Nephron (organoid): ENCODE results near the gene TMEM62.

Experiments used
- H3K27ac Mint-ChIP-seq, 3 experiments: 2 replicates each; pipeline ENCODE4 v1.8.0; 2020; ENCODE audit warnings: mixed read lengths in 3 of 3, mild to moderate bottlenecking in 2 of 3, moderate library complexity in 1 of 3
- H3K27me3 Mint-ChIP-seq: 2 replicates; pipeline ENCODE4 v1.8.0; 2021; ENCODE audit warnings: low read depth, mild to moderate bottlenecking, moderate library complexity, mixed read lengths
- H3K36me3 Mint-ChIP-seq: 2 replicates; pipeline ENCODE4 v1.8.0; 2020; ENCODE audit warnings: low read depth, mixed read lengths
- H3K4me1 Mint-ChIP-seq: 2 replicates; pipeline ENCODE4 v1.8.0; 2020; ENCODE audit warnings: mixed read lengths
- H3K4me3 Mint-ChIP-seq, 3 experiments: 2 replicates each; pipeline ENCODE4 v1.8.0; 2020; ENCODE audit warnings: mild to moderate bottlenecking in 3 of 3, mixed read lengths in 3 of 3, moderate library complexity in 2 of 3
- H3K9me3 Mint-ChIP-seq: 2 replicates; pipeline ENCODE4 v1.8.0; 2020; ENCODE audit warnings: mixed read lengths
- CTCF ChIP-seq, 3 experiments: fragments of 200-600 bp; sonication (generic); IDR thresholded peaks; one replicate each; pipeline ENCODE4 v1.5.0; 2021; ENCODE audit warnings: antibody characterized with exemption in 3 of 3; ENCODE audit not compliant: unreplicated experiment in 3 of 3

TMEM62 gene

GRCh38 chr15:43132830-43133429 lies 456 bp upstream of the TMEM62 start:
- Mint-ChIP-seq H3K36me3 (peaks cover 4% of the 10 kb centered on the region), H3K4me1 (peaks cover 20% of the 10 kb centered on the region), H3K27me3 (peaks cover 30% of the 10 kb centered on the region), H3K9me3 (peaks cover 14% of the 10 kb centered on the region), H3K4me3 (peak overlapping the region; percentile 86 to 97 (median 90)), H3K27ac (peak overlapping the region; percentile 62 to 91 (median 86))
- no peak for TF ChIP-seq CTCF (IDR thresholded peaks at IDR 0.05; ENCODE audit: unreplicated experiment in 3 of 3)

- Mint-ChIP-seq H3K27ac (peak overlapping the region; percentile 49 to 85 (median 50)), H3K36me3 (peaks cover 14% of the 10 kb centered on the region), H3K4me3 (peak overlapping the region; percentile 87 to 94 (median 94)), H3K9me3 (peaks cover 9% of the 10 kb centered on the region), H3K27me3 (peaks cover 27% of the 10 kb centered on the region), H3K4me1 (peaks cover 20% of the 10 kb centered on the region)
- no peak for TF ChIP-seq CTCF (IDR thresholded peaks at IDR 0.05; ENCODE audit: unreplicated experiment in 3 of 3)
Observed at GRCh38 chr15:43134157-43134635, 810 bp downstream of the TMEM62 start.

- H3K27me3 Mint-ChIP-seq: peaks cover 22% of the 10 kb centered on the region
- H3K4me1 Mint-ChIP-seq: peaks cover 20% of the 10 kb centered on the region
- no peaks in the 10 kb centered on the region for H3K9me3 Mint-ChIP-seq
- no peak overlapping the region for H3K27ac Mint-ChIP-seq
- no peak for TF ChIP-seq CTCF (IDR thresholded peaks at IDR 0.05; ENCODE audit: unreplicated experiment in 3 of 3)
- no peak overlapping the region for H3K4me3 Mint-ChIP-seq
- peaks cover 23% of the 10 kb centered on the region for H3K36me3 Mint-ChIP-seq
Observed at GRCh38 chr15:43135351-43135750, 2.0 kb downstream of the TMEM62 start.

- no peak for TF ChIP-seq CTCF (IDR thresholded peaks at IDR 0.05; ENCODE audit: unreplicated experiment in 3 of 3)
- H3K36me3 Mint-ChIP-seq: peaks cover 28% of the 10 kb centered on the region
- no peak overlapping the region for H3K27ac Mint-ChIP-seq
- no peaks in the 10 kb centered on the region for H3K9me3 Mint-ChIP-seq
- H3K4me1 Mint-ChIP-seq: no peaks in the 10 kb centered on the region
- no peak overlapping the region for H3K4me3 Mint-ChIP-seq
- no peaks in the 10 kb centered on the region for H3K27me3 Mint-ChIP-seq
Observed at GRCh38 chr15:43143203-43143941, 10.0 kb downstream of the TMEM62 start.

- Mint-ChIP-seq H3K4me1 (no peaks in the 10 kb centered on the region), H3K4me3 (no peak overlapping the region), H3K27me3 (no peaks in the 10 kb centered on the region), H3K27ac (no peak overlapping the region), H3K36me3 (peaks cover 25% of the 10 kb centered on the region), H3K9me3 (no peaks in the 10 kb centered on the region)
- no peak for TF ChIP-seq CTCF (IDR thresholded peaks at IDR 0.05; ENCODE audit: unreplicated experiment in 3 of 3)
Observed at GRCh38 chr15:43144512-43144911, 11.1 kb downstream of the TMEM62 start.
